A673 (cell line): ENCODE measurements around the gene DDX42. TPM values are rescaled to one million over a fixed set of nuclear protein-coding genes. Genes with fewer than 3 reads are reported as not detected.
"Not testable (repeated sequence)": the region's sequence is repeated elsewhere in the genome, so short reads cannot be mapped to it uniquely, and the experiment has no call there.

Source experiments
- BruUV-seq: library from RNA; stranded (reverse); fragments of 400-500 nt; replicated peaks from 2 replicates; lab custom pipeline; 2021; lab: Mats Ljungman, UMichigan
- CTCF ChIA-PET: fragments of 300-600 bp; sonication (Branson Sonifier 250); formaldehyde crosslinking; loops from one replicate; lab custom pipeline; 2022; ENCODE audit warnings: antibody characterized with exemption; lab: Charles Lee
- POLR2A ChIA-PET: fragments of 300-600 bp; sonication (Branson Sonifier 250); formaldehyde crosslinking; loops from one replicate; lab custom pipeline; 2022; ENCODE audit warnings: antibody characterized with exemption; ENCODE audit not compliant: low non-redundant PET; lab: Charles Lee
- DNase-seq: peaks from one replicate; pipeline ENCODE4 v3.0.0-alpha.2; 2015; ENCODE audit warnings: low spot score
- H3K27ac ChIP-seq: fragments of 200-600 bp; sonication (generic); 2 replicates; pipeline ENCODE4 v1.5.1; 2016; ENCODE audit warnings: mixed run types, low read depth, mild to moderate bottlenecking, mixed read lengths, antibody characterized with exemption, low read length; ENCODE audit not compliant: poor library complexity, severe bottlenecking
- H3K27me3 ChIP-seq: fragments of 200-600 bp; sonication (generic); replicated peaks from 2 replicates; pipeline ENCODE4 v1.6.1; 2017; ENCODE audit warnings: mixed run types, low read depth, mild to moderate bottlenecking, mixed read lengths, antibody characterized with exemption, low read length; ENCODE audit not compliant: insufficient read depth, poor library complexity
- H3K36me3 ChIP-seq: fragments of 200-600 bp; sonication (generic); 2 replicates; pipeline ENCODE4 v1.6.1; 2016; ENCODE audit warnings: mixed run types, mild to moderate bottlenecking, mixed read lengths, antibody characterized with exemption, low read length; ENCODE audit not compliant: insufficient read depth, poor library complexity, severe bottlenecking
- H3K4me1 ChIP-seq: fragments of 200-600 bp; sonication (generic); 2 replicates; pipeline ENCODE4 v1.6.1; 2017; ENCODE audit warnings: mixed run types, mild to moderate bottlenecking, mixed read lengths, antibody characterized with exemption, low read length; ENCODE audit not compliant: insufficient read depth, poor library complexity, severe bottlenecking
- H3K4me3 ChIP-seq: fragments of 200-600 bp; sonication (generic); 2 replicates; pipeline ENCODE4 v1.5.1; 2016; ENCODE audit warnings: low read depth, mixed run types, mild to moderate bottlenecking, mixed read lengths, low read length; ENCODE audit not compliant: poor library complexity, severe bottlenecking
- H3K9me3 ChIP-seq: fragments of 200-600 bp; sonication (generic); 2 replicates; pipeline ENCODE4 v1.6.1; 2016; ENCODE audit warnings: mixed run types, low read depth, mild to moderate bottlenecking, mixed read lengths, antibody characterized with exemption, low read length; ENCODE audit not compliant: poor library complexity, severe bottlenecking
- EZH2 ChIP-seq: fragments of 200-600 bp; sonication (generic); IDR thresholded peaks from 2 replicates; pipeline ENCODE4 v1.6.1; 2017; ENCODE audit warnings: borderline replicate concordance, low read depth, mild to moderate bottlenecking, mixed read lengths, antibody characterized with exemption, low read length; ENCODE audit not compliant: poor library complexity, severe bottlenecking
- intact Hi-C: fragments of 100-400 bp; cut with micrococcal nuclease; formaldehyde crosslinking; loops from one replicate; pipeline ENCODE4 v1.10.0; 2022; ENCODE audit not compliant: unreplicated experiment
- total RNA-seq: library from RNA; stranded (reverse); gene quantifications from 2 replicates; pipeline ENCODE4 v1.2.3, GENCODE V29; 2021
- TF ChIP-seq, protein P1 (sequence below): fragments of 300-800, 200-600 bp; sonication (generic); conservative IDR thresholded peaks from 2 replicates; pipeline ENCODE4 v1.5.1; 2017; ENCODE audit warnings: low read depth, mild to moderate bottlenecking, antibody characterized with exemption, low read length, moderate library complexity, mixed read lengths

Gene DDX42
- total RNA-seq, 1 experiment from 2014 or later, result 148 TPM

DNA sequence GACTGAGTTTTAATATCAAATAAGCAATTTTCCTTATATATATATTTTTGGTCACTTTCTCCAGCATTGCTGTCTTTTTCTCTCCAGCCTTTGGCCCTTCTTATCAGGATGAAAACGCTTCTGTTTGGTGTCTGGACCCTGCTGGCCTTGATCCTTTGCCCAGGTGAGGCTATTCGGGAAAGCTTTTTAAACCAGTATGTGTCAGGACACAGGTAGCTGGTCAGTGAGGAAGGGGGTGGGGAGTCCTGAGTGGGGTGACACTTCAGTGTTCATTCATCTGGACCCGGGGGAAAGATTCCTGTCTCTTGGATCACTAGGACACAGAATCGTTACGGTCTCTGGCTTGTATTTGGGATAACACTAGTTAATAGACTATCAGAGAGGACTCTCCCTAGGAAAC lies 80.7 kb downstream of the DDX42 start:
- CTCF ChIA-PET, result no interaction called here
- H3K9me3 ChIP-seq, result no peaks in the 10 kb centered on the region
- H3K27me3 ChIP-seq, result no peaks in the 10 kb centered on the region
- POLR2A ChIA-PET, result no interaction called here
- no peak for TF ChIP-seq EZH2
- TF ChIP-seq, protein P1, sequence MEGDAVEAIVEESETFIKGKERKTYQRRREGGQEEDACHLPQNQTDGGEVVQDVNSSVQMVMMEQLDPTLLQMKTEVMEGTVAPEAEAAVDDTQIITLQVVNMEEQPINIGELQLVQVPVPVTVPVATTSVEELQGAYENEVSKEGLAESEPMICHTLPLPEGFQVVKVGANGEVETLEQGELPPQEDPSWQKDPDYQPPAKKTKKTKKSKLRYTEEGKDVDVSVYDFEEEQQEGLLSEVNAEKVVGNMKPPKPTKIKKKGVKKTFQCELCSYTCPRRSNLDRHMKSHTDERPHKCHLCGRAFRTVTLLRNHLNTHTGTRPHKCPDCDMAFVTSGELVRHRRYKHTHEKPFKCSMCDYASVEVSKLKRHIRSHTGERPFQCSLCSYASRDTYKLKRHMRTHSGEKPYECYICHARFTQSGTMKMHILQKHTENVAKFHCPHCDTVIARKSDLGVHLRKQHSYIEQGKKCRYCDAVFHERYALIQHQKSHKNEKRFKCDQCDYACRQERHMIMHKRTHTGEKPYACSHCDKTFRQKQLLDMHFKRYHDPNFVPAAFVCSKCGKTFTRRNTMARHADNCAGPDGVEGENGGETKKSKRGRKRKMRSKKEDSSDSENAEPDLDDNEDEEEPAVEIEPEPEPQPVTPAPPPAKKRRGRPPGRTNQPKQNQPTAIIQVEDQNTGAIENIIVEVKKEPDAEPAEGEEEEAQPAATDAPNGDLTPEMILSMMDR, result no peak
- H3K27ac ChIP-seq, result no peak overlapping the region
- no peak for DNase-seq
- no peaks in the 10 kb centered on the region for H3K36me3 ChIP-seq
- intact Hi-C loops, result no loop called here
- no peak overlapping the region for H3K4me3 ChIP-seq
- BruUV-seq, result no TSS peak
- H3K4me1 ChIP-seq, result no peaks in the 10 kb centered on the region

DNA sequence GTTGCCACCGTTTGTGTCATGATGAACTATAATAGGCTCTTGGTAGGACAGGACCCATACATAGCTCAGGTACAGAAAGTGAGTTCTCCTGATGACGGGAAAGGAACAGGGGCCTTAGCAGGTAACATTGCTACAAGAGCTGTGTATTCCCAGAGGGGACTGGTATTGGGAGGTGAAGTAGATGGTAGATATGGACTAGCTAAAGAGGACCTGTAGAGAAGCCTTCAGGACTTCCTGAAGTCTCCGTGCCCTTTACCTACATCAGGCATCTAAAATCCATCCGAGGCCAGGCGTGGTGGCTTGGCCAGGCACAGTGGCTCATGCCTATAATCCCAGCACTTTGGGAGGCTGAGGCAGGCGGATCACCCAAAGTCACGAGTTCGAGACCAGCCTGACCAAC lies 81.2 kb downstream of the DDX42 start:
- intact Hi-C loops, result no loop called here
- H3K36me3 ChIP-seq, result no peaks in the 10 kb centered on the region
- ChIA-PET CTCF (no interaction called here), POLR2A (no interaction called here)
- no peak overlapping the region for H3K4me3 ChIP-seq
- TF ChIP-seq, protein P1, result no peak
- TF ChIP-seq EZH2, result no peak
- no peaks in the 10 kb centered on the region for H3K27me3 ChIP-seq
- H3K27ac ChIP-seq, result no peak overlapping the region
- no peak for DNase-seq
- no TSS peak for BruUV-seq
- no peaks in the 10 kb centered on the region for H3K9me3 ChIP-seq
- no peaks in the 10 kb centered on the region for H3K4me1 ChIP-seq

DNA sequence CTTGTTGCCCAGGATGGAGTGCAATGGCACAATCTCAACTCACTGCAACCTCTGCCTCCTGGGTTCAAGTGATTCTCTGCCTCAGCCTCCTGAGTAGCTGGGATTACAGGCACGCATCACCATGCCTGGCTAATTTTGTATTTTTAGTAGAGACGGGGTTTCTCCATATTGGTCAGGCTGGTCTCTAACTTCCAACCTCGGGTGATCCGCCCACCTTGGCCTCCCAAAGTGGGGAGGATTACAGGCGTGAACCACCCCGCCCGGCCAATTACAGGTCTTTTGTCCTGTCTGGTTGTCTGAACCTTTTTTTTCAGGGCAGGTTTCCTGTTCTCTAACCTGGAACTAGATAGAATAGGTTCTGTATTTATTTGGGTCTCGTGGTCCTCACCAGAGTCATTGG lies 82.5 kb downstream of the DDX42 start:
- H3K27ac ChIP-seq, DNase-seq, H3K9me3 ChIP-seq, POLR2A ChIA-PET, intact Hi-C loops, H3K4me3 ChIP-seq, H3K27me3 ChIP-seq, H3K4me1 ChIP-seq, BruUV-seq, CTCF ChIA-PET, H3K36me3 ChIP-seq: not testable (repeated sequence)

DNA sequence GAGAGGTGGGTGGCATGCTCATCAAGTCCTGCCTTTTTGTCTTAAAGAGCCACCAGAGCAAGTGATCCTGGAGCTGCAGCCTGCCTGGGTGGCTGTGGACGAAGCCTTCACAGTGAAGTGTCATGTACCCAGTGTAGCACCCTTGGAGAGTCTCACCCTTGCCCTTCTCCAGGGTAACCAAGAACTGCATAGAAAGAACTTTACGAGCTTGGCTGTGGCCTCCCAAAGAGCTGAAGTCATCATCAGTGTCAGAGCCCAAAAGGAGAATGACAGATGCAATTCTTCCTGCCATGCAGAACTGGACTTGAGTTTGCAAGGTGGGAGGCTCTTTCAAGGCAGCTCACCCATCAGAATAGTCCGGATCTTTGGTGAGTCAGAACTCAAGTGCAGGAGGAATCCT lies 85.3 kb downstream of the DDX42 start:
- no peaks in the 10 kb centered on the region for H3K9me3 ChIP-seq
- no TSS peak for BruUV-seq
- H3K4me3 ChIP-seq, result no peak overlapping the region
- ChIA-PET POLR2A (no interaction called here), CTCF (interaction anchor here (0.6 kb wide), 1 partner anchor 22 kb away, joined by 3 read pairs; no protein-coding TSS in a partner anchor)
- H3K27ac ChIP-seq, result no peak overlapping the region
- no peaks in the 10 kb centered on the region for H3K36me3 ChIP-seq
- H3K4me1 ChIP-seq, result no peaks in the 10 kb centered on the region
- no peak for TF ChIP-seq EZH2
- TF ChIP-seq, protein P1, result no peak
- no peaks in the 10 kb centered on the region for H3K27me3 ChIP-seq
- intact Hi-C loops, result no loop called here
- no peak for DNase-seq

DNA sequence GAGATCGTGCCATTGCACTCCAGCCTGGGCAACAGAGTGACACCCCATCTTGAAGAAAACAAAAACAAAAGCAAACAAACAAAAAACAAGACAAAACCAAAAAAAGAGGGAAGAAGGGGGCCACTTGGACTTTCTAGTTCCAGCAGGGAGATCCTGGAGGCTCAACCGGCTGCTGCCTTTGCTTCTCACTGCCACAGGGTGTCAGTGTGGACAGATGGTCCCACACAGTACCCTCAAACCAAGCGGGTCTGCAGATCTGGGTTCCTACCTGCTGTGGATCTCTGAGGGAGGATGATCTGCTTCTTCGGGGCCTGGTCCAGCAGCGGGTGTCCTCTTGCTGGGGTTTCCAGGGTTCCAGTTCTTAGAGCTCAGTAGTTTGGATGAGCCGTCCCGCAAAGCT lies 92.7 kb downstream of the DDX42 start:
- H3K4me1 ChIP-seq, BruUV-seq, DNase-seq, H3K36me3 ChIP-seq, H3K4me3 ChIP-seq, intact Hi-C loops, H3K27me3 ChIP-seq, POLR2A ChIA-PET, H3K9me3 ChIP-seq, H3K27ac ChIP-seq: not testable (repeated sequence)
- CTCF ChIA-PET, result interaction anchor here (1.0 to 1.3 kb wide), 3 partner anchors 24 to 434 kb away, joined by 3 to 5 read pairs (median 3); partner anchors contain the start of gene SMARCD2
